T-helper 22 cell (primary cell): Measurements from ENCODE around the gene SND1.

Experiments used
- DNase-seq: peaks from one replicate; pipeline ENCODE4 v3.0.0-alpha.2; 2020; ENCODE audit warnings: low read depth

The SND1 gene

GRCh38 chr7:127933146-127933545 is 281.2 kb downstream of the SND1 start:
- no peak for DNase-seq

GRCh38 chr7:127934711-127935110 is 282.7 kb downstream of the SND1 start:
- DNase-seq = no peak

GRCh38 chr7:127935847-127936376 is 283.9 kb downstream of the SND1 start:
- no peak for DNase-seq

GRCh38 chr7:127937066-127937680 is 285.2 kb downstream of the SND1 start:
- DNase-seq = no peak

- no peak for DNase-seq
These were observed 286.6 kb downstream of the SND1 start for GRCh38 chr7:127938588-127938987.

- DNase-seq = no peak
These were observed 288.6 kb downstream of the SND1 start for GRCh38 chr7:127940381-127941160.

GRCh38 chr7:127941476-127942210 is 289.6 kb downstream of the SND1 start:
- DNase-seq = no peak

GRCh38 chr7:127943541-127944521 is 291.8 kb downstream of the SND1 start:
- no peak for DNase-seq

GRCh38 chr7:127946111-127946510 is 294.1 kb downstream of the SND1 start:
- no peak for DNase-seq

- DNase-seq = no peak
These were observed 294.9 kb downstream of the SND1 start for GRCh38 chr7:127946847-127947246.

GRCh38 chr7:127948312-127948711 is 296.3 kb downstream of the SND1 start:
- DNase-seq = no peak

- no peak for DNase-seq
These were observed 296.9 kb downstream of the SND1 start for GRCh38 chr7:127948930-127949329.

- no peak for DNase-seq
These were observed 297.8 kb downstream of the SND1 start for GRCh38 chr7:127949769-127950222.

GRCh38 chr7:127950233-127950935 is 298.4 kb downstream of the SND1 start:
- DNase-seq = no peak

GRCh38 chr7:127953423-127954356 is 301.7 kb downstream of the SND1 start:
- no peak for DNase-seq

GRCh38 chr7:127954357-127954748 is 302.4 kb downstream of the SND1 start:
- no peak for DNase-seq

GRCh38 chr7:127955051-127955531 is 303.1 kb downstream of the SND1 start:
- no peak for DNase-seq

GRCh38 chr7:127957886-127958285 is 305.9 kb downstream of the SND1 start:
- DNase-seq = no peak

- no peak for DNase-seq
These were observed 307.8 kb downstream of the SND1 start for GRCh38 chr7:127959770-127960169.
